Karpas-422 (cell line): Measurements from ENCODE around the gene PSMC3IP. TPM values are rescaled to one million over a fixed set of nuclear protein-coding genes. Genes with fewer than 3 reads are reported as not detected.

Experiments used
- DNase-seq: peaks from one replicate; pipeline ENCODE4 v3.0.0-alpha.2; 2015
- H2AFZ ChIP-seq: fragments of 200-600 bp; sonication (generic); 2 replicates; pipeline ENCODE4 v1.6.1; 2014; ENCODE audit warnings: antibody characterized with exemption, low read length, mixed read lengths
- H3K27ac ChIP-seq: fragments of 200-600 bp; sonication (generic); 2 replicates; pipeline ENCODE4 v1.5.1; 2014; ENCODE audit warnings: mild to moderate bottlenecking, low read length, moderate library complexity
- H3K27me3 ChIP-seq: fragments of 200-600 bp; sonication (generic); 2 replicates; pipeline ENCODE4 v1.6.1; 2014; ENCODE audit warnings: low read length, mixed read lengths
- H3K36me3 ChIP-seq: fragments of 200-600 bp; sonication (generic); 2 replicates; pipeline ENCODE4 v1.6.1; 2014; ENCODE audit warnings: low read length, mixed read lengths; ENCODE audit not compliant: insufficient read depth
- H3K4me1 ChIP-seq: fragments of 200-600 bp; sonication (generic); 2 replicates; pipeline ENCODE4 v1.6.1; 2014; ENCODE audit warnings: mild to moderate bottlenecking, low read length, mixed read lengths
- H3K4me2 ChIP-seq: fragments of 200-600 bp; sonication (generic); 2 replicates; pipeline ENCODE4 v1.6.1; 2014; ENCODE audit warnings: low read length, low read depth, mild to moderate bottlenecking; ENCODE audit not compliant: poor library complexity, severe bottlenecking
- H3K4me3 ChIP-seq: fragments of 200-600 bp; sonication (generic); 2 replicates; pipeline ENCODE4 v1.5.1; 2014; ENCODE audit warnings: mild to moderate bottlenecking, antibody characterized with exemption, low read length, mixed read lengths
- H3K79me2 ChIP-seq: fragments of 200-600 bp; sonication (generic); 2 replicates; pipeline ENCODE4 v1.6.1; 2014; ENCODE audit warnings: mild to moderate bottlenecking, low read length, mixed read lengths
- H3K9ac ChIP-seq: fragments of 200-600 bp; sonication (generic); 2 replicates; pipeline ENCODE4 v1.6.0; 2014; ENCODE audit warnings: low read length
- H3K9me2 ChIP-seq: fragments of 200-600 bp; sonication (generic), shearing (Covaris generic); replicated peaks from 2 replicates; pipeline ENCODE4 v1.6.0; 2014; ENCODE audit warnings: mild to moderate bottlenecking, low read length, moderate library complexity; ENCODE audit not compliant: insufficient read depth
- H3K9me3 ChIP-seq: fragments of 300-700, 200-600 bp; sonication (generic); 2 replicates; pipeline ENCODE4 v1.6.1; 2014; ENCODE audit warnings: low read length, mixed read lengths
- H4K20me1 ChIP-seq: fragments of 200-600 bp; sonication (generic); 2 replicates; pipeline ENCODE4 v1.6.1; 2014; ENCODE audit warnings: mild to moderate bottlenecking, antibody characterized with exemption, low read length, low read depth; ENCODE audit not compliant: insufficient read depth
- total RNA-seq: library from RNA; depleted of rRNA; stranded (reverse); fragments of >200 nt; shearing (Covaris generic); gene quantifications from 2 replicates; pipeline ENCODE4 v1.2.3, GENCODE V29; 2014; ENCODE audit warnings: low replicate concordance

The PSMC3IP gene
- total RNA-seq, 1 experiment from 2014 or later: 5.3 TPM

DNA sequence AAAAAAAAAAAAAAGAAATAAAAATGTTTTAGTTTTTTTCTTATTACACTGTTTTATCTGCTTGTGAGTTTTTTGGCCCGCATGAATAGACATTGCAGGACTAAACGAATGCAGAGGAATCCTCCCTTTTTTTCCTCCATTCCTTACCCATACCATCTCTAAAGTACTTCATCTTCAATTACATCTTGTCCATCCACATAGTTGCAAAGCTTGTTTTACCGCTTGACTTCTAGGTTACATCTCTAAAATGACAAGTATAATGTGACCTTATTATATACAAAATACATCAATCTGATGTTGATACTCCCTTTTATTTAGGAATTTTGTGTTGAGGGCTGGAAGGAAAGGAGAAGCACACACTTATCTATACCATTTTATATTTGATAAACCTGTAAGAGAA is 18.9 kb upstream of the PSMC3IP start:
- H3K9me3 ChIP-seq: no peaks in the 10 kb centered on the region
- no peak overlapping the region for H3K27ac ChIP-seq
- no peaks in the 10 kb centered on the region for H3K4me1 ChIP-seq
- H3K9me2 ChIP-seq: no peaks in the 10 kb centered on the region
- H3K36me3 ChIP-seq: peaks cover 6% of the 10 kb centered on the region; the same call in 1 of the 2 replicates
- H3K9ac ChIP-seq: no peak overlapping the region
- H3K27me3 ChIP-seq: no peaks in the 10 kb centered on the region
- H4K20me1 ChIP-seq: no peaks in the 10 kb centered on the region
- peak; percentile 32 for DNase-seq
- no peak overlapping the region for H3K4me3 ChIP-seq
- H2AFZ ChIP-seq: no peak overlapping the region
- peaks cover 37% of the 10 kb centered on the region for H3K79me2 ChIP-seq
- no peak overlapping the region for H3K4me2 ChIP-seq

GRCh38 chr17:42591411-42591810 is 13.9 kb upstream of the PSMC3IP start:
- Histone ChIP-seq H3K4me3 (no peak overlapping the region), H3K79me2 (peaks cover 11% of the 10 kb centered on the region; the same call in 1 of the 2 replicates), H3K4me2 (no peak overlapping the region), H3K27me3 (no peaks in the 10 kb centered on the region), H2AFZ (no peak overlapping the region), H3K27ac (no peak overlapping the region), H3K9ac (no peak overlapping the region), H3K9me2 (no peaks in the 10 kb centered on the region), H3K36me3 (peaks cover 14% of the 10 kb centered on the region; the same call in 1 of the 2 replicates), H3K9me3 (no peaks in the 10 kb centered on the region), H4K20me1 (no peaks in the 10 kb centered on the region), H3K4me1 (peaks cover 15% of the 10 kb centered on the region)
- DNase-seq: peak; percentile 17

- no peaks in the 10 kb centered on the region for H3K9me2 ChIP-seq
- no peak overlapping the region for H2AFZ ChIP-seq
- peaks cover 19% of the 10 kb centered on the region for H3K4me1 ChIP-seq
- no peak overlapping the region for H3K27ac ChIP-seq
- H3K79me2 ChIP-seq: peaks cover 11% of the 10 kb centered on the region; the same call in 1 of the 2 replicates
- no peak overlapping the region for H3K4me3 ChIP-seq
- H3K4me2 ChIP-seq: no peak overlapping the region
- H3K9ac ChIP-seq: no peak overlapping the region
- peak; percentile 5 for DNase-seq
- no peaks in the 10 kb centered on the region for H4K20me1 ChIP-seq
- no peaks in the 10 kb centered on the region for H3K9me3 ChIP-seq
- no peaks in the 10 kb centered on the region for H3K27me3 ChIP-seq
- peaks cover 16% of the 10 kb centered on the region; the same call in 1 of the 2 replicates for H3K36me3 ChIP-seq
These were observed 13.4 kb upstream of the PSMC3IP start for GRCh38 chr17:42590886-42591285.

DNA sequence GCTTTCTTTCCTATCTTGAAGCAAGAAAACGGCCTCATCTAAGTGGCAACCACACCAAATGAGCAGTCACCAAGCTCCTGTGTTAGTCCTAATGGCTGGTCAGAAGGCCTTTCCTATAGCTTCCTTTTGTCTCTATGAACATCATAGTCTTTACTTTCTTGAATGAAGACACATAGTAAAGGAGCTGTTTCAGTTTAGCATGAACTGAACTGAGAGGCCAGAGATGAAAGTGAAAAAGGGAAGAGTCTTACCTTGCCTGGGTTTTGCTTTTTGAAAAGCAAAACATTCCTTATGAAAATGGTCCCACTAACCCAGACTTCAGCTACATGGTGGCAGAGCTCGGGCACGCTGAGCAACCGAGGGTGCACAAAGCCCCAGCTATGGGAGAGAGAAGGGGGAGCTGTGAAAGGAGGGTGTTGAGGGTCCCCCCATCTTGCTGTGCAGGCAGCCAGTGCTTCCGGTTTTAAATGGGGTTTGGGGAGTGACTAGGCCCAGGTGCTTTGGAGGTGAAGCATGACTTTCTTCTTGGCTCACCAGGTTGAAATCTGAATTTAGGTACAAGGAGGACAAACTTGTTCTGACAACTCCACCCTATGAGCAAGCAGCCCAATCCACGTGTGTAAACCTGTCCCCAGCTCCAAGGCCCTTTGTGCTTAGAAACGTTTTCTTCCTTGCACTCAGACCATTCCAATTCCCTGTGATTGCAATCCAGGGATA is 9.1 kb upstream of the PSMC3IP start:
- peak; percentile 59 for DNase-seq
- Histone ChIP-seq H3K79me2 (no peaks in the 10 kb centered on the region), H4K20me1 (no peaks in the 10 kb centered on the region), H3K9ac (peak overlapping the region; percentile 53), H3K9me3 (no peaks in the 10 kb centered on the region), H3K4me2 (peak overlapping the region; percentile 44), H3K9me2 (no peaks in the 10 kb centered on the region), H2AFZ (no peak overlapping the region; the same call in 1 of the 2 replicates), H3K36me3 (peaks cover 33% of the 10 kb centered on the region), H3K27ac (peak overlapping the region; percentile 74), H3K4me1 (peaks cover 19% of the 10 kb centered on the region), H3K27me3 (no peaks in the 10 kb centered on the region), H3K4me3 (peak overlapping the region; percentile 26; the same call in 1 of the 2 replicates)

DNA sequence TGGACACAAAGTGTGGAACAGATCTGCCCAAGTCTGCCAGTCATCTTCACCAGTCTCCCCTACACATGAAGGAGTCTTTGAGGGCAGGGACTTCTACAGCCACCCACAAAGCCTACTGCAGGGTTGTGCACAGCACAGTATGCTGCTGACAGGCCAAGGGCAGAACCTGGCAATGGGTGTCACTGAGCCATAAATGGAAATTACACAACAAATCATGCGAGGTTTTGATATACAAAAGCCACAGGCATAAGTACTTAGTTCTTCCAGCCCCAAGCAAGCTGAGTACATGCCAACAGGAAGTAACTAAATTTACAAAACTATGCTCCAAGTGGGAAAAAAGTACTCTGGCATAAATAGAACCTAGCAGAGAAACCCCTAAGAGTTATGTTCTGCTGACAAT is 7.8 kb upstream of the PSMC3IP start:
- no peak overlapping the region for H3K4me2 ChIP-seq
- H3K27me3 ChIP-seq: no peaks in the 10 kb centered on the region
- H3K36me3 ChIP-seq: peaks cover 32% of the 10 kb centered on the region
- H3K4me1 ChIP-seq: peaks cover 19% of the 10 kb centered on the region
- no peak overlapping the region for H3K4me3 ChIP-seq
- H2AFZ ChIP-seq: no peak overlapping the region
- H4K20me1 ChIP-seq: no peaks in the 10 kb centered on the region
- H3K9ac ChIP-seq: no peak overlapping the region
- H3K9me2 ChIP-seq: no peaks in the 10 kb centered on the region
- H3K27ac ChIP-seq: 0 out of 2 replicates have a peak overlapping the region, but pooled peaks have one; percentile 74
- DNase-seq: no peak
- H3K79me2 ChIP-seq: no peaks in the 10 kb centered on the region
- H3K9me3 ChIP-seq: no peaks in the 10 kb centered on the region

- peaks cover 22% of the 10 kb centered on the region for H3K4me1 ChIP-seq
- no peak overlapping the region for H3K4me2 ChIP-seq
- H3K27me3 ChIP-seq: no peaks in the 10 kb centered on the region
- H3K9me2 ChIP-seq: no peaks in the 10 kb centered on the region
- peaks cover 32% of the 10 kb centered on the region for H3K36me3 ChIP-seq
- no peaks in the 10 kb centered on the region for H3K79me2 ChIP-seq
- no peak for DNase-seq
- no peak overlapping the region for H3K9ac ChIP-seq
- H3K4me3 ChIP-seq: no peak overlapping the region
- no peak overlapping the region for H2AFZ ChIP-seq
- H4K20me1 ChIP-seq: no peaks in the 10 kb centered on the region
- H3K9me3 ChIP-seq: no peaks in the 10 kb centered on the region
- no peak overlapping the region for H3K27ac ChIP-seq
These were observed 7.4 kb upstream of the PSMC3IP start for GRCh38 chr17:42584880-42585279.

DNA sequence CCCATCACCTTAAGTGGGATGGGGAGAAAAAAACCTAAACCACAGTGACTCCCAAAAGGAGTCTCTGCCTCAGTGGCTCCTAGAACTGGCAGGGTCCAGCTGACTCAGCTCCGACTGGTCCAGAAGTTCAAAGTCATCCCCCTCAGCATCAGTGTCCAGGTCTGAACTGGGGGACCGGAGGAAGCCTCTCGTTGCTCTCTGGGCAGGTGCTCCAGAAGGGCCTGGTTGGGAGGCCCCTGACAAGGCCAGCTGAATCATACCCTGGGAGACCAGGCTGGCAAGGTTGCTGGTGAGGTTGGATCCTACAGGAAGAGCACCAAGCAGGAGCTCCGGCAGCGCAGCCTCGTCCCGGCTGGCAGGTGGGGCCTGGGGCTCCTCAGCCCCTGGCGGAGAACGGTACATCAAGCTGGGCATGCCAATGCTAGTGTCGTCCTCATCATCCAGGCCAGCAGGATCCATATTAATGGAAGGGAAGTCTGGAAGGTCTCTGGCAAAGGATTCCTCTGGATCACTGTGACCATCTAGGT is 4.3 kb upstream of the PSMC3IP start:
- no peak for DNase-seq
- Histone ChIP-seq H4K20me1 (no peaks in the 10 kb centered on the region), H3K27me3 (no peaks in the 10 kb centered on the region), H3K36me3 (peaks cover 23% of the 10 kb centered on the region), H3K9ac (no peak overlapping the region), H2AFZ (no peak overlapping the region), H3K4me2 (no peak overlapping the region), H3K9me3 (no peaks in the 10 kb centered on the region), H3K79me2 (peaks cover 15% of the 10 kb centered on the region), H3K27ac (no peak overlapping the region), H3K4me1 (peaks cover 35% of the 10 kb centered on the region), H3K9me2 (no peaks in the 10 kb centered on the region), H3K4me3 (no peak overlapping the region)

- Histone ChIP-seq H2AFZ (no peak overlapping the region), H3K9ac (no peak overlapping the region; the same call in 1 of the 2 replicates), H3K36me3 (peaks cover 20% of the 10 kb centered on the region), H3K27ac (0 out of 2 replicates have a peak overlapping the region, but pooled peaks have one; percentile 23), H3K4me1 (peaks cover 44% of the 10 kb centered on the region), H3K4me3 (no peak overlapping the region), H3K27me3 (no peaks in the 10 kb centered on the region), H3K9me2 (no peaks in the 10 kb centered on the region), H3K4me2 (no peak overlapping the region), H3K79me2 (peaks cover 28% of the 10 kb centered on the region), H4K20me1 (no peaks in the 10 kb centered on the region), H3K9me3 (no peaks in the 10 kb centered on the region)
- no peak for DNase-seq
These were observed 2.4 kb upstream of the PSMC3IP start for GRCh38 chr17:42579794-42580551.
